Measurements from ENCODE around the gene PCNP. TPM values are rescaled to one million over a fixed set of nuclear protein-coding genes. Genes with fewer than 3 reads are reported as not detected.
"Not testable (repeated sequence)": the region's sequence is repeated elsewhere in the genome, so short reads cannot be mapped to it uniquely, and the experiment has no call there.

The PCNP gene
- total and polyA plus RNA-seq, 9 of the 15 experiments (the other 6 are each of a cell fraction or from before 2014, with no cell fraction given), result 54.3 to 170 (median 150) TPM

- FAIRE-seq; H3K4me2 ChIP-seq (ENCODE audit: insufficient read depth, low read length); H3K9me3 ChIP-seq (replicated peaks; ENCODE audit: control insufficient read depth, insufficient read depth, low read depth, low read length); in situ Hi-C loops (cut with MboI); H3K9me1 ChIP-seq (ENCODE audit: control insufficient read depth, insufficient read depth, low read length); H3K4me1 ChIP-seq (replicated peaks in 1 of 2; ENCODE audit: control insufficient read depth in 2 of 2, insufficient read depth in 2 of 2, low read length in 2 of 2); intact Hi-C loops (cut with micrococcal nuclease); H3K4me3 ChIP-seq; H3K9ac ChIP-seq (ENCODE audit: insufficient read depth in 1 of 2, low read depth in 2 of 2, low read length in 2 of 2); CTCF ChIA-PET (ENCODE audit: low intra/inter-chr PET ratio); H3K79me2 ChIP-seq (ENCODE audit: control insufficient read depth, insufficient read depth, low read length); H3K27me3 ChIP-seq (ENCODE audit: control insufficient read depth in 2 of 2, insufficient read depth in 2 of 2, low read length in 2 of 2); DNase-seq (ENCODE audit: extremely low read depth in 1 of 4, low spot score in 3 of 4); BruUV-seq (replicated peaks); H3K27ac ChIP-seq (ENCODE audit: extremely low read depth, low read depth, low read length); POLR2A ChIA-PET; H3K36me3 ChIP-seq (ENCODE audit: control insufficient read depth, insufficient read depth, low read length); H2AFZ ChIP-seq (ENCODE audit: low read depth, low read length); H4K20me1 ChIP-seq (replicated peaks; ENCODE audit: control insufficient read depth, insufficient read depth, low read length); ATAC-seq: not testable (repeated sequence)
- WGBS (ENCODE audit: insufficient coverage, low coverage, missing lambda C conversion rate), result 70% methylated on average over 3 of the region's 5 CpGs
Observed at GRCh38 chr3:101553381-101553780, 20.6 kb upstream of the PCNP start.

GRCh38 chr3:101556064-101556463 is 17.9 kb upstream of the PCNP start:
- Histone ChIP-seq H3K4me2 (ENCODE audit: insufficient read depth, low read length) (no peak overlapping the region), H3K27ac (ENCODE audit: extremely low read depth, low read depth, low read length) (no peak overlapping the region), H3K4me3 (no peak overlapping the region), H4K20me1 (replicated peaks; ENCODE audit: control insufficient read depth, insufficient read depth, low read length) (no peaks in the 10 kb centered on the region), H3K9me3 (replicated peaks; ENCODE audit: control insufficient read depth, insufficient read depth, low read depth, low read length) (no peaks in the 10 kb centered on the region), H3K36me3 (ENCODE audit: control insufficient read depth, insufficient read depth, low read length) (no peaks in the 10 kb centered on the region), H2AFZ (ENCODE audit: low read depth, low read length) (no peak overlapping the region), H3K9ac (ENCODE audit: insufficient read depth in 1 of 2, low read depth in 2 of 2, low read length in 2 of 2) (no peak overlapping the region), H3K4me1 (replicated peaks in 1 of 2; ENCODE audit: control insufficient read depth in 2 of 2, insufficient read depth in 2 of 2, low read length in 2 of 2) (peaks cover 0 to 9% of the 10 kb centered on the region in 2 experiments; a peak in 4 of 5 replicates), H3K9me1 (ENCODE audit: control insufficient read depth, insufficient read depth, low read length) (no peaks in the 10 kb centered on the region), H3K27me3 (ENCODE audit: control insufficient read depth in 2 of 2, insufficient read depth in 2 of 2, low read length in 2 of 2) (no peaks in the 10 kb centered on the region), H3K79me2 (ENCODE audit: control insufficient read depth, insufficient read depth, low read length) (no peaks in the 10 kb centered on the region)
- BruUV-seq (replicated peaks), result no TSS peak
- no peak for DNase-seq (ENCODE audit: extremely low read depth in 1 of 4, low spot score in 3 of 4)
- POLR2A ChIA-PET, result no interaction called here
- 56% methylated on average over 3 of the region's 3 CpGs for WGBS (ENCODE audit: insufficient coverage, low coverage, missing lambda C conversion rate)
- intact Hi-C loops (cut with micrococcal nuclease), result no loop called here
- no peak for FAIRE-seq
- CTCF ChIA-PET (ENCODE audit: low intra/inter-chr PET ratio), result no interaction called here
- in situ Hi-C loops (cut with MboI), result no loop called here
- ATAC-seq, result no peak
- TF ChIP-seq ZFP1 (CRISPR knock-in tag; IDR thresholded peaks at IDR 0.05) (no peak), HNRNPLL (IDR thresholded peaks at IDR 0.05; ENCODE audit: low read depth, low read length, poor library complexity, severe bottlenecking) (no peak), FOXJ2 (tag; IDR thresholded peaks at IDR 0.05) (no peak), PTBP1 (IDR thresholded peaks at IDR 0.05; ENCODE audit: low read depth, low read length) (no peak), HDAC3 (IDR thresholded peaks at IDR 0.05; ENCODE audit: borderline replicate concordance, partially characterized antibody) (no peak), FOXO4 (CRISPR knock-in tag; IDR thresholded peaks at IDR 0.05) (no peak), TFAP4 (CRISPR knock-in tag; IDR thresholded peaks at IDR 0.05; ENCODE audit: borderline replicate concordance) (no peak), HINFP (tag; conservative IDR thresholded peaks at IDR 0.05; ENCODE audit: low read depth) (no peak), ARID2 (IDR thresholded peaks at IDR 0.05) (no peak)

Measured in K562 (cell line).